Anterior cingulate cortex (tissue), 58 donors: ENCODE measurements around the gene PRR15L.
"Not testable (repeated sequence)": the region's sequence is repeated elsewhere in the genome, so short reads cannot be mapped to it uniquely, and the experiment has no call there.

Experiments
- DNase-seq, 58 donors: peaks; one replicate each; lab custom pipeline; 2025; lab: John Stamatoyannopoulos, UW

PRR15L gene

DNA sequence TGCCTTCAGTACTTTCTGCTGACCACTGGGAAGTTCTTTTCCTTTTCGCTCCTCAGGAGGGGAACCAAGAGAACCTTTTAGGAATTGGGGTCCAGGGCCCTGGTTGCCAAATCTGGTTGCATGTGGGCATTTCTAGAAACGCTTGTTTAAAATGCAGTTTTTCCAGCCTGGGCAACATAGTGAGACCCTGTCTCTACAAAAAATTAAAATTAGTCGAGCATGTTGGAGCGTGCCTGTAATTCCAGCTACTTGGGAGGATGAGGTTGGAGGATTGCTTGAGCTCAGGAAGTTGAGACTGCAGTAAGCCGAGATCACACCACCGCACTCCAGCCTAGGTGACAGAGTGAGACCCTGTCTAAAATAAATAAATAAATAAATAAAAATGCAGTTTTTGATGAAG, 15.1 kb downstream of the PRR15L start:
- no peak for DNase-seq

DNA sequence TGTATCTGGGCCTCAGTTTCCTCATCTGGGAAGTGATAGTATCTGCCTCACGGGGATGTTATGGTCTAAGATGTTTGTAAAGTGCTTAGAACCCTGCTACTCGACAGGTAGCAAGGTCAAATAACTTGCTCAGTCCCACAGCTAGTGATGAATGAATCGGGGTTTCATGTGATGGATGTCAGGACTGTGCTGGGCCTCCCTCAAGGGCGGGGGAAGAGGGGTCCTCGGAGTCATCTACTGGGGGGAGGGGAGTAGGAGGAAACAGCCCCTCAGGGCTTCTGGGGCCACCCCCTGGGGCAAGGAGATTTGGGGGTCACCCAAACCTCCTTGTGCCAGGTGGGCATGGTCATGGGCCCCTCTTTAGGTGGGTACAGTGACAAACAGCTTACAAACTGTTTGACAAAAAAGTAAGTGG, 15.6 kb downstream of the PRR15L start:
- DNase-seq, result no peak

DNA sequence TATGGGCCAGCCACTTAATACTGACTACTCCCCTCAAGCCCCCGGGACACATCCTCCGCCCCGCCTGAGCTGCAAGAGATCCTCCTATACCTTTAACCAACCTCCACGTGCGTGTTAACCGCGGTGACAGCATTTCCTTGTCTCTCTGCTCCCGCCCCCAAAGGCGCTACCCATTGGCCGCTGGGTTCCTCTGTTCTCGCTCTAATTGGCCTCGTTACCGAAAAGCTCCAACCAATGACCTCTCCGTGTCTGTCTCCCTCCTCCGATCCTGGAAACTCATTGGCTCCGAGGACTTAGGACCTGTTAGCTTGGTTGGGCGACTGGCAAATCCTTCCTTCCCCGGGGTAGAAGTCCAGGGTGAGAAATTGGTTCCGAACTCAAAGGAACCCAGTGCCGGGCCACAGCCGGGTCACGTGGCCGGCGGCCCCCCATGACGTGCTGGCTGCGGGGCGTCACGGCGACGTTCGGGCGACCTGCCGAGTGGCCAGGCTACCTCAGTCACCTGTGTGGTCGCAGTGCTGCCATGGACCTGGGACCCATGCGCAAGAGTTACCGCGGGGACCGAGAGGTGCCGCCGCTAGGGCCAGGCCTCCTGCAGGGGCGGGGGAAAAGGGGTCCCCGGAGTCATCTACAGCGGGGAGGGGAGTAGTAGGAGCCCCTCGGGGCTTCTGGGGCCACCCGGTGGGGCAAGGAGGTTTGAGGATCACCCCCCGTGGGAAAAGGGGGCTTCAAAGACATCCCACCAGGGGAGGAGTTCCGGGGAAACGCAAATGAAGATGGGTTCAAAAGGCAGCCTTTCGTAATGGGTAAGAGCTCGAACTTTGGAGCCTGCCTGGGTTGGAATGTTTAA, 16.2 kb downstream of the PRR15L start, which contains the start of gene PNPO:
TSS of gene PNPO (plus strand) at position 326 of the 850 bp plus-strand sequence. CDS start at position 431, 105 bp downstream.
- peak; percentile 48 to 99 (median 95) for DNase-seq

DNA sequence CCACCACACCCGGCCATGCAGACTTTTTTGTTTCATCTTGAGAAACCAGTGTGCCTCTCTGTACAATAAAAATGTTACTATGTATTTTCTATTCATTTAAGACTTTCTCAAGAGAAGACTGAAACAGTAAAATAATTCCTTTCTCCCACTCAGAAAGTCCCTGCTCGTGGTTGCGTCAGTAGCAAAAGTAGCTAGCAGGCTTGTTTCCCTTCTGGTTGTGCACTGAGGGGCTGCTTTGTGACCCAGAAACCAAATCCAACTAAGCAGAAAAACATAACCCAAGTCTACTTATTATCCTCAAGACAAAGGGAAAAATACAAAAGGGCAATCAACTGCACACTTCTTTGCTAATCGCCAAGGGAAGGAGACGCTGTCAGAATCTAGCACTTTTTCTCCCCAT, 19.7 kb downstream of the PRR15L start:
- DNase-seq, result no peak

DNA sequence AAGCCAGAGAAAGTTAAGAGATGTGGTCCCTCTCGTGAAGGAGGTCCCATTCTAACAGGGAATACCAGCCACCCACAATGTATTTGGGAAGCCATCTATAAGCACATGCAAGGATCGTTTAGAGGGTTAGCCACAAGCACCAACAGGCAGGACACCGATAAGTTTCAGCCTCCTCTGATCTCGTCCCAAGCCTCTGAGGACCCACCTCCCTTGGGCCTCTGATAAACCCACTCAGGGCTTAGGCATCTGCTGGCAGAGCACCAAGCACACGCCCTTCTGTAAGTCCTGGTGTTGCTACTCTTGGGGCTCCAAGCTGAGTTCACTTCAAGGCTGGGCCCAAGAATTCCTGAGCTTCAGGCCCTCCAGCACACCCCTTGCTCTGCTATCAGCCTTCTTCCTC, 21.7 kb downstream of the PRR15L start:
- DNase-seq, result no peak

DNA sequence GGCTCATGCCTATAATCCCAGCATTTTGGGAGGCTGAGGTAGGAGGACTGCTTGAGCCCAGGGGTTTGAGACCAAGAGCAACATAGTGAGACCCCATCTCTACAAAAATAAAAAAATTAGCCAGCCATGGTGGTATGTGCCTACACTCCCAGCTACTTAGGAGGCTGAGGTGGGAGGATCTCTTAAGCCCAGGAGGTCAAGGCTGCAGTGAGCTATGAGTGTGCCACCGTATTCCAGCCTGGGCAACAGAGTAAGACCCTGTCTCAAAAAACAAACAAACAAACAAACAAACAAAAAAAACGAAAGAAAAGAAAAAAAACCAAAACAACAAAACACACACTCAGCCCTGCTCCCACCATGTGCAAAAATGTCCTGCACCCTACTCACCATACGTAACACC, 22.2 kb downstream of the PRR15L start:
- DNase-seq, result not testable (repeated sequence)

DNA sequence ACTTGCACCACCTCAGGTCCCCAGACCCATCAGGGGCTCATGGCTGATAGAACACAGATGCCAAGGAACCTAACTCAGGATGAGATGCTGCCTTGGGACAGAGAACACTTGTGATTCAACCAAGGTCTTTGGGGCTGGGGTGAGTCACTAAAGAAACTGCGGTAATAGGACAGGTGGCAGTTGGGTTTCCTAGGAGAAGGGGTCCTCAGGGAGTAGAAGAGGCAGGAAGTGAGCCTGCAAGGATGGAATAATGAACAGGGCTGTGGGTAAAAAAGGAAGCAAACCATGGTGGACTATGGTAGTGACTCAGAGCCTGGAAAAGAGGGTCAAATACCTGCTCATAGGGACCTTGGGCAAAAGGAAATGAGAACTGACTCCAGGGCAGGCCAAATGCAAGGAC, 22.8 kb downstream of the PRR15L start:
- no peak for DNase-seq

DNA sequence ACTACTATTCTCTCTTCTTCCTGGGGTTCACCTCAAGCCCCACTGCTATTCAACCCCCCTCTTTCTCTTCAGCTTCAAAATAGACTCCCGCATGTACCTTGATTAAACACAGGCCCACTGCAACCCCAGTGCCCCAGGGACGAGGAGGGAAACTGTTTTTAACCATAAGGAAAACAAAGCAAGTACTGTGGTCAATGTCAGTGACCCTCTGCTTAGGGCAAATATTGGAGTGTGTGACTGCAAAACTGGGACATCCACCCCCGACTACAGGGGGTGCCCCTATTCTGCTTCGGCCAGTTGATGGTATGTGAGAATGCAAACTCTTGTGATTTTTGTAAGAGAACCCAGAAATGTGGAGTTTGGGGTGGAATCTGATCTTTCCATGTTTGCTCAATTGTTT, 25.8 kb downstream of the PRR15L start:
- no peak for DNase-seq

DNA sequence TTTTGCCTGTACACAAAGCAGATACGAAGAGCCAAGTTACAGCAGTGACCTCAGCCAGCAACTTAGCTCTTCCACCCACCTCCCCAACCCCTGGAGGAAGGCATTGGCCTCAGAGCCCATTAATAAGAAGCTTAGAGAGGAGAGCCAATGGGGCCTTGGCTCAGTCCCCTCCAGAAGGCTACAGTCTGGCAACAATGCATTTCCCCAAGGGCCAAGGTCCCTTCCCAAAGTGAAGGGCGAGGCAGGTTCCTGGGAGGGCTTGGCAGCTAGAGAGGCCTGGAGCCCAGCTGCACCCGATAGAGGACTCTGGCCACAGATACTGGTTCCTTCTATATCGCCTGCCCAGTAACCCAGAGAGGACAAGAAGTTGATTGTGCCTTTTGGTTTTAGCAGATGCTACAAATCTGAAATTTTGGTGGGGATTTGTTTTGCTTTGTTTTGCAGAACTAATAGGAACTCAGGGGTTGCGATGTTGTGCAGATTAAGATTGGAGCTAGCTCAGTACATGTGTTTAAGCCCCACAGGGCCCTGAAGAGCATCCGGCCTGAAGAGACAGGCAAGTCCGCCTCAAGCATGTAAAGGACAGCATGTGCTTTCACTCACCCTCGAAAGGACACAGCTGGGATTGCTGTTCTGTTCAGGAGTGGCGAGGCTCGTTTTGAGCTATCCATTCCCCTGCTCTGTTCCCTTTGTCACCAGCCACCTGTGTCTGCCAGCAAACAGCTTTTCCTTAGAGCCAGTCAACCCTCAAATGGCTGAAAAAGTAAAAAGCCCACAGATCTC, 28.3 kb downstream of the PRR15L start:
- DNase-seq, result no peak

DNA sequence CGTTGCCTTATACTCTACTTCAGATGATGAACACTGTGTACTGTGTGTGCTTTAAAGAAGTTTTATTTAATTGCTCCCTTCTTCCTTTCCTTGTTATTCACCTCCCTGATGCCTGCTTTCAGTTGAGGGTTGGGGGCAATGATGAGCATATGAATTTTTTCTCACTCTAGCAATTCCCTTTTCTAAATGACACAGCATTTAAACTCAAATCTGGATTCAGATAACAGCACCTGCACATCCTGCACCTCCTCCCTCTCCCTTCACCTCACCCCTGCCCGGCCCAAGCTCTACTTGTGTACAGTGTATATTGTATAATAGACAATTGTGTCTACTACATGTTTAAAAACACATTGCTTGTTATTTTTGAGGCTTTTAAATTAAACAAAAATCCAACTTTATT, 29.3 kb downstream of the PRR15L start:
- DNase-seq, result no peak

DNA sequence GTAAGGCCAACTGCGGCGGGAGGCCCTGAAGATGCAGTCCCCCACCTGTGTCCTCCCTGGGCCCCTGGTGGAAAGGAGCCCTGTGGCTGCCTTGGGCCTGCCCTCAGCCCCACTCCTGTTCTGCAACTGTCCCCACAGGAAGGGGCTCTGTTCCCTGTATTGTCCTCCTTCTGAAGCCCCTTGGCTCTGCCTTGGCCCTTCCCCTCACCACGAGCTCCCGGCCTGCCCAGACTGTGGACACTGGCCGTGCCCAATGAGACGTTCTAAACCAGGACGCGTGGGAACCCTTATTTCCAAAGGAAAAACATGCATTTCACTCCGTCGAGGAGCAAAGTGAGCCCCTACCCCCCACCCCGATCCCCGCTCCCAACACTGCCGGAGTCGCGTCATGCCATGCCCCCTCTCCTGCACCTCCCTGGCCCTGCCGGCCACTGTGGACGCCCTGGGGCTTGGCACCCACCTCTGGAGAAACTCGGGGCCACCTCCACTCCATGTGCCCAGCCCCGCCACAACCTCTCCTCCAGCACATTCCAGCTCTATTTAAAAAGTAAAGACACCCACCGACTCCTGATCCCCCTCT, 29.8 kb downstream of the PRR15L start:
- DNase-seq, result no peak

DNA sequence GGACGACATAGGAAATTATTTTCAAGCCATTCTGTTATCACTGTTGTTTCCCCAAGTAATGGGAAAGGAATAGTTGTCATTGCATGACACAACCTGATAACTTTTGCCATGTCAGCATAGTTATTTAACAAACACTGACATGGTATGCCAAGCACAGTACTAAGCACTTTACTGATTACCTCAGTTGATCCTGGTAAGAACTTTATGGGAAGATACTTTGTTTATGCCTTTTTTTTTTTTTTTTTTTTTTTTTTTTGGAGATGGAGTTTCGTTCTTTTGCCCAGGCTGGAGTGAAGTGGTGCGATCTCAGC, 32.0 kb downstream of the PRR15L start:
- no peak for DNase-seq

DNA sequence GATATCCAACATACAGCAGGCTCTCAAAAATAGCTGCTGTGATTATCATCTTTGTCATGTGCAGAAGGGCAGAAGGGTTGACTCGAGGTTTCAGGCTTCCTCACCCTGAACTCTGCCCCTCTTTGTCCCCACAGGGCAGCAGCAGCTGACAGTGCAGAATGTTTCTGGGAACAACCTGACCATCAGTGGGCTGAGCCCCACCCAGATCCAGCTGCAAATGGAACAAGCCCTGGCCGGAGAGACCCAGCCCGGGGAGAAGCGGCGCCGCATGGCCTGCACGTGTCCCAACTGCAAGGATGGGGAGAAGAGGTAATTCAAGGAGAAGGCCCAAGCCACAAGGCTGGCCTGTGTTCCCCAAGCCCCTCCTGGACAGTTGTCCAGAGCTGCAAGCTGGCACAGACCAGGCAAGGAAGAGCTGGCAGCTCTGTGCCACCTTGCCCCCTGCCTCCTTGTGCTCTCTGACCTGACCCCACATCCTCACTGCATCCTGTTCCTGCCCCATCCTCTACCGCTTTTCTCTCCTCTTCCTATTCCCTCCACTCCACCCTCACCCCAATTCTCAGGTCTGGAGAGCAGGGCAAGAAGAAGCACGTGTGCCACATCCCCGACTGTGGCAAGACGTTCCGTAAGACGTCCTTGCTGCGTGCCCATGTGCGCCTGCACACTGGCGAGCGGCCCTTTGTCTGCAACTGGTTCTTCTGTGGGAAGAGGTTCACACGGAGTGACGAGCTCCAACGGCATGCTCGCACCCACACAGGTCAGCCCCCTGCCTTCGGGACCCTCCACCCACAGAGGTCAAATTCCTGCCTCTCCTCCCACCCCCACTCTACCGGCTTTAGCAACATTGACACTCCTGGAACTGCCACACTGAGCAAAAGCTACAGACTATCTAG, 32.7 kb downstream of the PRR15L start:
- no peak for DNase-seq

DNA sequence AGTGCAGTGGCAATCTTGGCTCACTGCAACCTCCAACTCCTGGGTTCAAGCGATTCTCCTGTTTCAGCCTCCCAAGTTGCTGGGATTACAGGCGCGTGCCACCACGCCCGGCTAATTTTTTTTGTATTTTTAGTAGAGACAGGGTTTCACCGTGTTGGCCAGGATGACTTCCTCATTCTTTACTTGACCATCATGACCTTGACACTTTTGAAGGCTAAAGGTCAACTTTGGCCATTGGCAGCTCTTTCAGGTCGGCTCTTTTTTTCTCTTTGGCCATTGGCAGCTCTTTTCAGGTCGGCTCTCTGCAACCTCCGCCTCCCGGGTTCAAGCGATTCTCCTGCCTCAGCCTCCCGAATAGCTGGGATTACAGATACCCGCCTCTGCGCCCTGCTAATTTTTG, 37.8 kb downstream of the PRR15L start:
- DNase-seq, result not testable (repeated sequence)

DNA sequence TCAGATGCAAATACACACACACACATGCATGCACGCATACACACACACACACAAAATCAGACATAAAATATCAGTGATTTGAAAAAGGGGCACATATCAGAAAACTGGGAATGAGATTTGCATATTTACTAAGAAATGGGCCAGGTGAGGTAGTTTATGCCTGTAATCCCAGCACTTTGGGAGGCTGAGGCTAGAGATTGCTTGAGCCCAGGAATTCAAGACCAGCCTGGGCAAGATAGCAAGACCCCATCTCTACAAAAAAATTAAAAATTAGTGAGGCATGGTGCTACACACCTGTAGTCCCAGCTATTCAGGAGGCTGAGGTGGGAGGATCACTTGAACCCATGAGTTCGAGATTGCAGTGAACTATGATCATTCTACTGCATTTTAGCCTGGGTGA, 38.7 kb downstream of the PRR15L start:
- no peak for DNase-seq

DNA sequence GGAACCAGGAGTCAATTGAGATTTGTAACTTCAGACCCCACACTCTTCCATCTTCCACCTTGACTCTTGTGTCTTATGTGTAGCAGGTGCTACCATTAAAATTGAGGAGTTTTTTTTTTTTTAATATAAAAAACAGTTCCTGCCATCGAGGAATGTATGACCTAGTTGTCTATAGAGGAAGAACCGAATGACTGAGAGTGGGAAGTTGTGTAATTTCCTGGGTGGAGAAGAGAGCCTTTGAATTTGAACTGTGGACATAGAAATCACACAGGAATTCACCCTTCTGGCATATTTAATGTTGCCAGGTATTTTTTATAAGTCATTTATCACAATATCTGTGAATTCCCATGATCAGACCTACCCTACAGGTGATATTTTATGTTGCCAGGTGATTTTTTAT, 39.7 kb downstream of the PRR15L start:
- DNase-seq, result no peak

DNA sequence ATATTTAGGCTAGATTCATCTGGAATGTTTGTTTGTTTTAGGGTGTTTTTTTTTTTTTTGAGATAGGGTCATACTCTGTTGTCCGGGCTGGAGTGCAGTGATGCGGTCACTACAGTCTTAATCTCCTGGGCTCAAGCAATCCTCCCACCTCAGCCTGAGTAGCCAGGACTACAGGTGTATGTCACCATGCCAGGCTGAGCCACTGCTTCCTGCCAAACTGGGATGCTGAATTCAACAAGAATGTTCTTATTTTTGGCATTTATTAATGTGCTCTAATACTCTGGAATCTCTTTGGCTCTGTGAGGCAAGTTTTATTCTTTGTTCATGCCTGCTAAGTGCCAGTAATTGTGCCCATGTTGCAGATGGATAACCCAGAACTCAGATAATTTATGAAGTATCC, 40.1 kb downstream of the PRR15L start:
- DNase-seq, result no peak

DNA sequence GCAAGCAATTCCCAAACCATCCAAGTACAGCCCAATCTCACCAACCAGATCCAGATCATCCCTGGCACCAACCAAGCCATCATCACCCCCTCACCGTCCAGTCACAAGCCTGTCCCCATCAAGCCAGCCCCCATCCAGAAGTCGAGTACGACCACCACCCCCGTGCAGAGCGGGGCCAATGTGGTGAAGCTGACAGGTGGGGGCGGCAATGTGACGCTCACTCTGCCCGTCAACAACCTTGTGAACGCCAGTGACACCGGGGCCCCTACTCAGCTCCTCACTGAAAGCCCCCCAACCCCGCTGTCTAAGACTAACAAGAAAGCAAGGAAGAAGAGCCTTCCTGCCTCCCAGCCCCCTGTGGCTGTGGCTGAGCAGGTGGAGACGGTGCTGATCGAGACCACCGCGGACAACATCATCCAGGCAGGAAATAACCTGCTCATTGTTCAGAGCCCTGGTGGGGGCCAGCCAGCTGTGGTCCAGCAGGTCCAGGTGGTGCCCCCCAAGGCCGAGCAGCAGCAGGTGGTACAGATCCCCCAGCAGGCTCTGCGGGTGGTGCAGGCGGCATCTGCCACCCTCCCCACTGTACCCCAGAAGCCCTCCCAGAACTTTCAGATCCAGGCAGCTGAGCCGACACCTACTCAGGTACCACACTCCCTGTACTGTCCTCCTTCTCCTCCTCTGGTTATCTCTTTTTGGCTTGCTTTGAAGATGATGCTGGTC, 41.0 kb downstream of the PRR15L start:
- no peak for DNase-seq

DNA sequence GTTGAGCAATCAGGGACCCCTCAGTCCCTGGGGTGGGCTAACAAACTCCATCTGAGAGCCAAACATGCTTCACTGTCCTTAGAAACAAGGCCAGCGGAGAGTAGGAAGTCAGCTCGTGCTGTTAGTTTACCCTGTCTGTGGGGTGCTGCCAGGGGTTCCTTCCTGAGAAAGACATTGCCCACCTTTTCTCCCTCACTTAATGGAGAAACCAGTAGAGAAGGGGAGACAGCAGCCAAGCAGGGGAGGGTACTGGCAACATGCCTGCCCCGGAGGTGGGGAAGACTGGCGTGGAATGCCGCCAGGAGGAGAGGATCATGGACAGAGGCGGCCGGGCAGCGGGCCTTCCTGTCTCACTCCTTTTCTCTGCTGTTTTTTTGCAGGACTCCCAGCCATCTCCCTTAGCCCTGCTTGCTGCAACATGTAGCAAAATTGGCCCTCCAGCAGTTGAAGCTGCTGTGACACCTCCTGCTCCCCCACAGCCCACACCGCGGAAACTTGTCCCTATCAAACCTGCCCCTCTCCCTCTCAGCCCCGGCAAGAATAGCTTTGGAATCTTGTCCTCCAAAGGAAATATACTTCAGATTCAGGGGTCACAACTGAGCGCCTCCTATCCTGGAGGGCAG, 41.8 kb downstream of the PRR15L start:
- peak in 12 of 58 donors; percentile 3 to 32 (median 15) for DNase-seq
